GM19035 (cell line): ENCODE results near the gene BCL11B.

Source experiments
- ATAC-seq: cut with Tn5 transposase; IDR thresholded peaks from one replicate; pipeline ENCODE4 v1.9.1; 2021; ENCODE audit not compliant: unreplicated experiment

BCL11B gene

DNA sequence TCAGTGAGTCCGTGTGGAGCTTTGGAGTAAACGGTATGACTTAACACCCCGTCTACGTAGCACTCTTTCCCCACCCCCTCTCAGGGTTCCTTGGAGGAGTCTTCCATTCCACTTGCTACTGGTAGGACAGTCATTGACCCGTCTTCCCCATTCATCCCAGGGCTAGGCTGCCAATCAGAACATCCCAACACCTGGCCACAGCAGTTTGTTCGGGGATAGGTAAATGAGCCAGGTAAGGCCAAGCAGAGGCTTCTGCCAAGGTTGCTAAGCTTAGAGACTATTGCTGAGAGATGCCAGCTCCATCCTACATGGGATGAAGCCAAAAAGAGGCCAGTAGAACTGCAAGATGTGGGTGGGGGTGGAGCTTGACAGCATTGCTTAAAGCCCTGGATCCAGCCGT, 130.8 kb downstream of the BCL11B start:
- no peak for ATAC-seq

DNA sequence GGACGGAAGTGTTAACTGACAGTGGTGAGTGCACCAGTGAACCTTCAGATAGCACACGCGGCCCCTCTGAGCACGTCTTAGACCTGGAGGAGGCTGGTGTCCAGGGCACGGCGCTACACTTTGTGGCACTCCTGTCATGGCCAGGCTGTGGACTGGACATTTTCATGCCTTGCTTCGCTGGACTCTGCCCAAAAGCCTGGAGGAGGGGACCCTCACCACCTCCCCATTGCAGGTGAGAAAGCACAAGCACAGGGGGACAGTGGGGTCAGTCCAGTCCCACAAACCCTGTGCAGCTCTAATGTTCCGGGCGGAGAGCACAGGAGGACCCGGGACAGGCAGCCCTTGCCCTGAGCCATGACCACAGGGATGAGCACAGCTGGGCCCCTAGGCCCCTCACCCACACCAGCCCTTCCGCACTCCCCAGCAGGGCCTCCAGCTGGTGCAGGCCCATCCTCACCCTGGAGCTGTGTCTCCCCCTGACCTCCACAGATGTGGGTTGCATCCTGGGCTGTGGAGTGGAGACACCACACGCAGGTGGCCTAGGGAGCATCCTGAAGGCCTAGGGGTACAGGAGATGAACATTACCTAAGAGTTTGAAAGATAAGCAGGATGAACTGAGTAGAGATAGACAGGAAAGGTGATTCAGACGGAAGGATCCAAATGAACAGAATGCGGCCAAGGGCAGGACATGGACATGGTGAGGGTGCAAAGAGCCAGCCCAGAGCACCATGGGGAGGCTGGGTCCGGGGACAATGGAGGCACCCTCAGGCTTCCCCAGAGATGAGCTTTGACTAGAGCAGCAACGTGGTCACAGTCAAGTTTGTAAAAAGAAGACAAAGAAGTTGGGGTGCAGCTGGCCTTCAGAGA, 132.8 kb downstream of the BCL11B start:
- ATAC-seq = no peak

- no peak for ATAC-seq
Observed at GRCh38 chr14:99137913-99138571, 134.0 kb downstream of the BCL11B start.

- ATAC-seq = no peak
Observed at GRCh38 chr14:99137001-99137700, 134.8 kb downstream of the BCL11B start.

DNA sequence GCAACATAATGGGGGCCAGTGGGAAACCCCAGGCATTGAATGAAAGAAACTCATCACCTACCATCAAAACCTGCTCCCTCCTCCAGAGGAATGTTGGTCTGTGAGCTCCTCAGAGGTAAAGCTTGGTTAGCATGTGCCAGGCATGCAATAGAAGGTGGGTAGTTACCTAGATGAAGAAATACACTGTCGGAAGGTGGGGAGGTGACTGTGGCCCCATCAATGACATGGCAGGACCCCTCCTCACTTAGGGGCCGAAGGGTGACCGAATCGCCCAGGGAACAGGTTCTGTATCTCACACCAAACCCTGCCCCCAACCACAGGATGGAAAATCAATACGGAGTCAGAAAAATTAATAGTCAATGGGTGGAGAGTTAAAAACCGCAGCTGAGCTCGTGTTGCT, 135.6 kb downstream of the BCL11B start:
- ATAC-seq = no peak

GRCh38 chr14:99136047-99136400, 136.0 kb downstream of the BCL11B start:
- ATAC-seq = no peak

DNA sequence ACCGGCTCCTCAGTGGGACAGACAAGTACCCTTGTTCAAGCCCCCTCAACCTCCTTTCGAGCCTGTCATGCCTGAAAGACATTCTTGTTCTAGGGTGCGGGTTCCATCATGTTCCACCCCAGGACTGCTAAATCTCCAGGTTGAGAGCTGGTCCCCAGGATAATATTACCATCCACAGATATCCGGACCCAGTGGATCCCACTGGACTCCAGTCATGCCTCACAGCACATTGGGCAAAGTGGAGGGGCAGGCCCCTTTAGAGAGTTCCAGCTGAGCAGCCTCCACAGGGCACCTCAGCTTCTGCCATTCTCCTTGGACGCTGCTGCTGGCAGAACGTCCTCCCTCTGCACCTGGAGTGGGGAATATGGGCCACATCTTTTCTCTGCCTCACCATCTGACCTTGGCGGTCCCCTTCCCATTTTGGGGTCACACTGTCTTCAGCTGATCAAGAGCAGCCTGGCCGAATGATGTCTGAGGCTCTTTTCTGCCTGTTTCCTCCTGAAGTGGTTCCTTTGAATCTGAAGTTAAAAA, 137.4 kb downstream of the BCL11B start:
- no peak for ATAC-seq

DNA sequence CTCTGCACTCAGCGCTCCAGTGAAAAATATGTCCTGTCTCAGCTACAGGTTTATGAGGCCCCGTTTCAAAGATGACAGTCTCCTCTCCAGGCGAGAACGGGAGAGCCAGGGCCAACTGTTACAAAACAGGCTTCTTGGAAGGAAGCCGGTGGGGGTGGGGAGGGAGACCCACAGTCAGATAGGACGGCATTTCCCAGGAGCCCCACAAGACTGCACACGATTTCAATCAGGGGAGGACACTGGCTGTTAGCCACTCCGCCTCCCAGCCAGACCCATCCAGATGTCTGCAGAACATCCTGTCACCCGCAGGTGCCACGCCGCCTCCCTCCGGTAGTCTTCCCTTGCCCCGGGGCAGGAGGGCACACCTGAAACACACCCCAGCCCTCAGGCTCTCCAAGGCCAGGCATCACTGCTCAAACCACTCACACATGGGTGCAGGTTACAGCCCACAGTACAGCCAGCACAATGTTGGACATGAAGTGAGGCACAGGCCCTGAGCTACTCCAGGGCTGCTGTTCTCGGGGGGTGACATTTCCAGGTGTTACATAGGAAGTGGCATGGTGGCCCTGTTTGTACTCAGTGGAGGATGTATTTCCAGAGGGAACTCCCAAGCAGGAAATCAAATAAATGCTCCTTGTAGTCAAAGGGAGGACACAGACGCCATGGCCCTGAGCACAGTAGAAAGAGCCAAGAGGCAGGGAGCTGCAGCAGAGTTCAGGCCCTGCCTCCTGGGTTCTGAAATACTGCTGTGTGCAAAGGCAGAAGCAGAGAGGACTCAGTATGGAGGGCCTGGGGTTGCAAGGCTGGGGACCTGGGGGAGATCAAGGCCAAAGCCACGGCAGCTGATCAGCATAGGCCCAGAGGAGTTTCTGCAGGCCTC, 138.1 kb downstream of the BCL11B start:
- ATAC-seq = no peak

- ATAC-seq = no peak
Observed at GRCh38 chr14:99132821-99133635, 139.0 kb downstream of the BCL11B start.

GRCh38 chr14:99131632-99132271, 140.2 kb downstream of the BCL11B start:
- ATAC-seq = no peak

- no peak for ATAC-seq
Observed at GRCh38 chr14:99129998-99130397, 142.0 kb downstream of the BCL11B start.

DNA sequence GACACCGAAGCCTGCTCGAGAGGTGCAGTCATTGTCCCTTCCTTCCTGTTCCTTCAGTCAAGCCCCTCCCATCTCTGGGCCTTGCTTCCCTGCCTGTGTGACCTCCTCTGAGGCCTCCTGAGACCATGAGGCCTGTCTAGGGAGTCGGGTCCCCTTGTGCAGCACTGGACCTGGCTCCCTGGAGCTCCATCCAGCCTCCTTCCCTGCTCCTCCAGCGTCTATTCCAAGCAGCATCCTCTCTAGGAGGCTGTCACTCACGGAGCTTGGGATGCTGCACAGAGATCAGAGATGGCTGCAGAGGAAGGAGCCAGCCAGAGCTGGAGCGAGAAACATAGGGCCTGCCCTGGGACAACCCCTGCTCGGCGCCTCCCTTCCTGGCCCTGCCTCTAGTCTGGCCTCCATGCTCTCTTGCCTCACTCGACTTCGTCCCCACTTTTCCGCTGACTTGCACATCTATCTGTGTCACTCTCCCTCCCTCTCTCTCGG, 142.7 kb downstream of the BCL11B start:
- no peak for ATAC-seq

DNA sequence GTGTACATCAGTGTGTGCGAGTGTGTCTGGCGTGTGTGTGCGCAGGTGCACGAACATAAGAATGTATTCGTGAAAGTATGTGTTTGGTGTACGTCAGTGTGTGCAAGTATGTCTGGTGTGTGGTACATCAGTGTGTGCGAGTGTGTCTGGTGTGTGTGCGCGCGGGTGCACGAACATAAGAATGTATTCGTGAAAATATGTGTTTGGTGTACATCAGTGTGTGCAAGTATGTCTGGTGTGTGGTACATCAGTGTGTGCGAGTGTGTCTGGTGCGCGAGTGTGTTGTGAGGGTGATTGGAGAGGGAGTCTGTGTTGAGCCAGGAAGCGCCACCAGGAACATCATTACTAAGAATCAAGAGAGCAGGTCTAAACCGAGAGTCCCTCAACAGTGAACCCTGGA, 143.8 kb downstream of the BCL11B start:
- no peak for ATAC-seq

- no peak for ATAC-seq
Observed at GRCh38 chr14:99127651-99128167, 144.3 kb downstream of the BCL11B start.

DNA sequence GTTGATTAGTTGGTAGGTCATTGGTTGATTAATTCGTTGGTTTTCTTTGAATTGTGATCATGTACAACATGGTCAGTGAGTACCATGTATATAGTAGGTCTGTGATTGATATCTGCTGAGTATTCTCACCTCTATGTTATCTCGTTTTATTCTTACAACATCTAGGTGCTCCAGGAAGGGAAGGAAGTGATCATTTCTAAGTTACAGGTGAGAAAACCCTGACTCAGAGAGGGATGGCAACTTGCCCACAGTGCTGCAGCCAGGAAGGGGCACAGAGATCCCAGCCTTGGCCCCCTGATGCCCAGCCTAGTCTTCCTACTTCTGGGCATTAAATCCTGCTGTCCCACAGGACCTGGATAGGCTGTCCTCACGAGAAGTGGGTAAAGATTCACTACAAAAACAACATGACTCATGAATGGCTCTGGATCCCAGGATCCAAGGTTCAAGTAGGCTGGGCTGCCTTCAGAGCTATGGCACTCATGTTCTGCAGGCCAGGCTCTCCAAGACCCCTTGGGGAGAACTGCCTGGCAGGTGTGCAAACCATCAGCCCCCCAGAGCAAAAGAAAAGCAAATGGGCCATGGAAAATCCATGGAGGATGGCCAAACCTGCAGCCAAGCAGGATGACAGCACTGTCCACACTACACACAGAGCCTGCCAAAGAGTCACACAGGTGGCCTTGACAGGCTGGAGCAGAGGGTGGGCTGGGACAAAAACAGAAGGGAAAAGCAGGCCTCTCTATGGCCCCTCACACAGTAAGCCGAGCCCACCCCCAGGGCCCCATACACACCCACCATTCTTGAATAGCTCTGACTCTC, 146.2 kb downstream of the BCL11B start:
- ATAC-seq = no peak

- ATAC-seq = no peak
Observed at GRCh38 chr14:99125113-99125512, 146.9 kb downstream of the BCL11B start.

DNA sequence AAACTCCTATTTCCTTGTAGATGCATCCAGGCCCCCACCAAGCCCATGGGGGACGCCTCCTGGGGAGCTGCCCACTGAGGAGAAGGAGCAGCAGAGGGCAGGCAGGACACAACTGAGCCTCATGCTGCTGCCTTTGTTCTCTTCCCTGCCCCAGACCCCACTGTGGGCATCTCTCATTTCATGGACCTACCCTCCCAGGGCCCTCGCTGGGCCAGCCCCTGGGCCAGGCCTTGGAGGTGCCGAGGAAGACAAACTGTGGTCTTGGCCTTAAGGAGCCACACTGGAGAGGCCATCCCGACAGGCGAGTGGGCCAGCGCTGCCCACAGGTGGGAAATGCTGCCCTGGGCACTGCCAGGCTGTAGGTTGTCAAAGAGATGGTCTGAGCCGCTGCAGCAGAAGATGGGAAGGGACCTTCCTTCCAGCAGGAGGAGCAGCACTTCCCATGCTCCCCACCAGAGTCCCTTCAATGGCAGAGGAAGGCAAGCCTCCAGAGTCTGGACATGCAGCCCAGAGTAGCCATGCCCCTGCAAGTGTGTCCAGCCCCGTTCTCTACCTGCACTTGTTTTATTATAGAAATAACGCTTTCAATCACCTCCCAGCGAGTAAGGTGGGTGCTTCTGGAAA, 147.4 kb downstream of the BCL11B start:
- no peak for ATAC-seq
